Measurements from ENCODE around the gene OSGEPL1.
"Not testable (repeated sequence)": the region's sequence is repeated elsewhere in the genome, so short reads cannot be mapped to it uniquely, and the experiment has no call there.

The OSGEPL1 gene

DNA sequence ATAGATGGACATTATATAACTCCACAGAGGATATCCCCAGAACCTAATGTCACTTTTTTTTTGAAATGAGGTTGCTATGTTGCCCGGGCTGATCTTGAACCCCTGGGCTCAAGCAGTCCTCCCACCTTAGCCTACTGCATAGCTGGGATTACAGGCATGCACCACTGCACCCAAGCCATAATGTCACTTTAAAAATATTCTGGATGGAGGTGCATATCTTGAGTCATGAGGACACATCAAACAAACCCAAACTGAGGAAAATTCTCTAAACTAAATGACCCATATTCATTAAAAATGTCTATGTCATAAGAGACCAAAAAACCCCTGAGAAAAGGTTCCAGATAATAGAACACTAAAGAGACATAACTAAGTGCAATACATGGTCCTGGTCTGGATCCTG lies 36.3 kb downstream of the OSGEPL1 start:
- Histone ChIP-seq H3K27me3 (ENCODE audit: control insufficient read depth in 1 of 2, insufficient read depth in 2 of 2, low read length in 2 of 2) (no peaks in the 10 kb centered on the region), H3K27ac (ENCODE audit: low read depth, low read length) (no peak overlapping the region), H3K4me3 (ENCODE audit: low read depth in 1 of 2, low read length in 2 of 2) (no peak overlapping the region), H3K9me3 (ENCODE audit: low read length) (no peaks in the 10 kb centered on the region), H3K4me1 (ENCODE audit: insufficient read depth, low read length) (no peaks in the 10 kb centered on the region), H3K36me3 (ENCODE audit: insufficient read depth, low read length) (no peaks in the 10 kb centered on the region), H3K9ac (ENCODE audit: low read length) (no peak overlapping the region)

GRCh38 chr2:189723192-189723591 lies 39.4 kb downstream of the OSGEPL1 start:
- Histone ChIP-seq H3K27ac (ENCODE audit: low read depth, low read length) (no peak overlapping the region), H3K9ac (ENCODE audit: low read length) (no peak overlapping the region), H3K36me3 (ENCODE audit: insufficient read depth, low read length) (no peaks in the 10 kb centered on the region), H3K9me3 (ENCODE audit: low read length) (no peaks in the 10 kb centered on the region), H3K4me3 (ENCODE audit: low read depth in 1 of 2, low read length in 2 of 2) (no peak overlapping the region), H3K4me1 (ENCODE audit: insufficient read depth, low read length) (no peaks in the 10 kb centered on the region), H3K27me3 (ENCODE audit: control insufficient read depth in 1 of 2, insufficient read depth in 2 of 2, low read length in 2 of 2) (no peaks in the 10 kb centered on the region)

- Histone ChIP-seq H3K9me3 (ENCODE audit: low read length) (no peaks in the 10 kb centered on the region), H3K36me3 (ENCODE audit: insufficient read depth, low read length) (no peaks in the 10 kb centered on the region), H3K4me1 (ENCODE audit: insufficient read depth, low read length) (no peaks in the 10 kb centered on the region), H3K9ac (ENCODE audit: low read length) (no peak overlapping the region), H3K4me3 (ENCODE audit: low read depth in 1 of 2, low read length in 2 of 2) (no peak overlapping the region), H3K27ac (ENCODE audit: low read depth, low read length) (no peak overlapping the region), H3K27me3 (ENCODE audit: control insufficient read depth in 1 of 2, insufficient read depth in 2 of 2, low read length in 2 of 2) (no peaks in the 10 kb centered on the region)
Measured at GRCh38 chr2:189719571-189719970, 43.0 kb downstream of the OSGEPL1 start.

- not testable (repeated sequence) for H3K4me3 ChIP-seq (ENCODE audit: low read depth in 1 of 2, low read length in 2 of 2); H3K4me1 ChIP-seq (ENCODE audit: insufficient read depth, low read length); H3K9me3 ChIP-seq (ENCODE audit: low read length)
Measured at GRCh38 chr2:189717593-189717992, 45.0 kb downstream of the OSGEPL1 start.

GRCh38 chr2:189709501-189710221 lies 52.9 kb downstream of the OSGEPL1 start:
- Histone ChIP-seq H3K36me3 (ENCODE audit: insufficient read depth, low read length) (peaks cover 8% of the 10 kb centered on the region), H3K27ac (ENCODE audit: low read depth, low read length) (no peak overlapping the region), H3K4me3 (ENCODE audit: low read depth in 1 of 2, low read length in 2 of 2) (no peak overlapping the region), H3K27me3 (ENCODE audit: control insufficient read depth in 1 of 2, insufficient read depth in 2 of 2, low read length in 2 of 2) (no peaks in the 10 kb centered on the region), H3K9me3 (ENCODE audit: low read length) (no peaks in the 10 kb centered on the region), H3K4me1 (ENCODE audit: insufficient read depth, low read length) (no peaks in the 10 kb centered on the region), H3K9ac (ENCODE audit: low read length) (no peak overlapping the region)

More at GRCh38 chr2:189717593-189717992, 45.0 kb downstream of the OSGEPL1 start:
- H3K36me3 ChIP-seq (ENCODE audit: insufficient read depth, low read length); H3K27ac ChIP-seq (ENCODE audit: low read depth, low read length); H3K27me3 ChIP-seq (ENCODE audit: control insufficient read depth in 1 of 2, insufficient read depth in 2 of 2, low read length in 2 of 2); H3K9ac ChIP-seq (ENCODE audit: low read length): not testable (repeated sequence)

GRCh38 chr2:189702071-189702470 lies 60.5 kb downstream of the OSGEPL1 start:
- no peak overlapping the region for H3K27ac ChIP-seq (ENCODE audit: low read depth, low read length)
- H3K9ac ChIP-seq (ENCODE audit: low read length), result no peak overlapping the region
- no peaks in the 10 kb centered on the region for H3K9me3 ChIP-seq (ENCODE audit: low read length)
- H3K4me1 ChIP-seq (ENCODE audit: insufficient read depth, low read length), result no peaks in the 10 kb centered on the region
- H3K4me3 ChIP-seq (ENCODE audit: low read depth in 1 of 2, low read length in 2 of 2), result no peak overlapping the region
- H3K27me3 ChIP-seq (ENCODE audit: control insufficient read depth in 1 of 2, insufficient read depth in 2 of 2, low read length in 2 of 2), result no peaks in the 10 kb centered on the region
- H3K36me3 ChIP-seq (ENCODE audit: insufficient read depth, low read length), result peaks cover 5% of the 10 kb centered on the region

DNA sequence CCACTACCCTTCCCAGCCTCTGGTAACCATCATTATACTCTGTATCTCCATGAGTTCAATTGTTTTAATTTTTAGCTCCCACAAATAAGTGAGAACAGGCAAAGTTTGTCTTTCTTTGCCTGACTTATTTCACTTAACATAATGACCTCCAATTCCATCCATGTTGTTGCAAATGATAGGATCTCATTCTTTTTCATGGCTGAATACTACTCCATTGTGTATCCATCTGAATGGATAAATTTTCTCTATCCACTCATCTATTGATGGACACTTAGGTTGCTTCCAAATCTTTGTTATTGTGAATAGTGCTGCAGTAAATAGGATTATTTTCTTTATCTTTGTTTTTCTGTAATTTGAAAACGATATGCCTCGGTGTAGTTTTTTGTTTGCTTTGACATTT lies 61.9 kb downstream of the OSGEPL1 start:
- Histone ChIP-seq H3K4me3 (ENCODE audit: low read depth in 1 of 2, low read length in 2 of 2) (no peak overlapping the region), H3K36me3 (ENCODE audit: insufficient read depth, low read length) (no peaks in the 10 kb centered on the region), H3K9me3 (ENCODE audit: low read length) (no peaks in the 10 kb centered on the region), H3K4me1 (ENCODE audit: insufficient read depth, low read length) (no peaks in the 10 kb centered on the region), H3K27me3 (ENCODE audit: control insufficient read depth in 1 of 2, insufficient read depth in 2 of 2, low read length in 2 of 2) (no peaks in the 10 kb centered on the region), H3K27ac (ENCODE audit: low read depth, low read length) (no peak overlapping the region), H3K9ac (ENCODE audit: low read length) (no peak overlapping the region)

DNA sequence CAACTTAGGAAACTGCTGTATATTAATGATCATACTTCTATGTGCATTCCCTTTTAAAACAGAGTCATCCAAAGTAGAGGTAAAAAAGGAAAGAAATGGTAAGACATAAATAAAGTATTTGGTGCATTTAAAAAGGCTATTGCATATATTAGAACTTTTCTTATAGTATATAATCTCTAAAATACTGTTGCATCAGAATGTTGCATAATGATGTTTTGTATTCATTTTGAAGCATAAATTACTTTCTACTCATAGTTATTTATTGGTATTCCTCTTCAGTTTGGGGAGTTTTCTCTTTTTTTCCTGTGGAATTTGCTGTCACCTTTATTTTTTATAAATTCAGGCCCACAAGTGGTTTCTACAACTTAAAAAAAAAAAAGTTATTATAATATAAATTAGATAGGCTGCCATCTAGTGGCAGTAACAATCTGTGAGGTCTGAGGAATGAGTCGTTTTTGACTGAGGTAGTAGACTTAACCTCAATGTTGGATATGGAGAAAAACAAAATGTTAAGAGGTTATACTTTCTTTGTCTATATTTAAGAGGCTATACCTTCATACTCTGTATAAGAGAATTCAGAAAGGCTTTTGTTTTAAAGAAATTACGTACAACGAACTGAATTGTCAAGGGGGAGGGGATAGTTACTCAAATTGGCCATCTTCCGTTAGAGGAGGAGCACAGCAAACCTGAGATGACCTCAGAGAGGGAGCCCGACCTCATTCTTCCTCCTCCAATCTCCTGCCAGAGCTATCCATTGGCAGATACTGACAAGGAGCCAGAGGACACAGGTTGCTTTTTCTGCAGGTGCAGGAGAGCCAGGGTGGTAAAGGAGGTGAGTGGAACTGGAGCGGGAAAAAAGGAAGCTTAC lies 64.3 kb downstream of the OSGEPL1 start:
- Histone ChIP-seq H3K9me3 (ENCODE audit: low read length) (no peaks in the 10 kb centered on the region), H3K9ac (ENCODE audit: low read length) (no peak overlapping the region), H3K4me3 (ENCODE audit: low read depth in 1 of 2, low read length in 2 of 2) (no peak overlapping the region), H3K36me3 (ENCODE audit: insufficient read depth, low read length) (no peaks in the 10 kb centered on the region), H3K27ac (ENCODE audit: low read depth, low read length) (no peak overlapping the region), H3K27me3 (ENCODE audit: control insufficient read depth in 1 of 2, insufficient read depth in 2 of 2, low read length in 2 of 2) (no peaks in the 10 kb centered on the region), H3K4me1 (ENCODE audit: insufficient read depth, low read length) (no peaks in the 10 kb centered on the region)

All from muscle layer of colon (tissue), 2 donors.